Esophagus muscularis mucosa (tissue), 4 donors: Measurements from ENCODE around the gene POLE. TPM values are rescaled to one million over a fixed set of nuclear protein-coding genes. Genes with fewer than 3 reads are reported as not detected.
A peak's percentile ranks its signal among the peaks of the same experiment; 100 is the strongest.

Source experiments
- DNase-seq: peaks from one replicate; pipeline ENCODE4 v3.0.0-alpha.2; 2017; ENCODE audit errors: extremely low spot score
- H3K27ac ChIP-seq, 4 donors: fragments of 200-600 bp; sonication (generic); replicated peaks in 1 of 4; 1 replicate in 3 of 4; 2 replicates in 1 of 4; pipeline ENCODE4 v1.5.1; 2016 to 2019; ENCODE audit warnings: mild to moderate bottlenecking in 1 of 4
- H3K27me3 ChIP-seq, 4 donors: fragments of 200-600 bp; sonication (generic); one replicate each; pipeline versions ENCODE4 v1.5.1 to v1.6.0; 2016 to 2019
- H3K36me3 ChIP-seq, 4 donors: fragments of 200-600 bp; sonication (generic); one replicate each; pipeline ENCODE4 v1.5.1; 2016 to 2019
- H3K4me1 ChIP-seq, 4 donors: fragments of 200-600 bp; sonication (generic); one replicate each; pipeline ENCODE4 v1.5.1; 2016 to 2019
- H3K4me3 ChIP-seq, 4 donors: fragments of 200-600 bp; sonication (generic); 1 replicate in 2 of 4; 2 replicates in 2 of 4; pipeline ENCODE4 v1.5.1; 2016 to 2019; ENCODE audit warnings: mild to moderate bottlenecking in 4 of 4, moderate library complexity in 1 of 4
- H3K9me3 ChIP-seq, 4 donors: fragments of 200-600 bp; sonication (generic); 1 replicate in 3 of 4; 2 replicates in 1 of 4; pipeline ENCODE4 v1.5.1; 2016 to 2019
- EP300 ChIP-seq: sonication (generic); formaldehyde crosslinking; IDR thresholded peaks from one replicate; pipeline ENCODE4 v1.6.1; 2017; ENCODE audit warnings: antibody characterized with exemption
- POLR2A ChIP-seq: fragments of 450-650 bp; IDR thresholded peaks from one replicate; pipeline ENCODE4 v1.6.1; 2017; ENCODE audit warnings: antibody characterized with exemption, moderate library complexity, mild to moderate bottlenecking, low read depth
- POLR2AphosphoS5 ChIP-seq, 2 donors: sonication (generic); formaldehyde crosslinking; IDR thresholded peaks; one replicate each; pipeline ENCODE4 v1.6.1; 2017; ENCODE audit warnings: antibody characterized with exemption in 2 of 2
- WGBS: methylation state at CpG from one replicate; pipeline ENCODE4 v1.1.5; 2018; 5-methylcytosine and 5-hydroxymethylcytosine counted together
- intact Hi-C: fragments of 100-400 bp; cut with DNase I; formaldehyde crosslinking; loops from one replicate; pipeline ENCODE4 v1.15.1; 2023
- total RNA-seq, 4 donors: library from RNA; depleted of rRNA; stranded (reverse); fragments of >200 nt; gene quantifications; one replicate each; pipeline versions ENCODE4 v1.1.0 to v1.2.1, GENCODE V29; 2016
- TF ChIP-seq, protein P1 (sequence below), 3 experiments: fragments of 200-600 bp in 2 of 3; fragments of 450-650 bp in 1 of 3; sonication (generic) in 2 of 3; IDR thresholded peaks; one replicate each; pipeline ENCODE4 v1.5.1; 2017 to 2019; ENCODE audit warnings: antibody characterized with exemption in 3 of 3, mild to moderate bottlenecking in 2 of 3, moderate library complexity in 1 of 3

Gene POLE
- total RNA-seq, 4 donors from 2014 or later: 17.2 to 32.4 (median 24.8) TPM

GRCh38 chr12:132597333-132598316 is 89.5 kb downstream of the POLE start:
- Histone ChIP-seq H3K4me3 (peak overlapping the region in 3 of 4 donors; percentile 34 to 55 (median 47)), H3K9me3 (no peaks in the 10 kb centered on the region), H3K36me3 (no peaks in the 10 kb centered on the region), H3K27me3 (peaks cover 0 to 23% (median 5%) of the 10 kb centered on the region in 4 donors), H3K27ac (peak overlapping the region in 2 of 4 donors; percentile 51 to 71), H3K4me1 (peaks cover 24 to 45% (median 36%) of the 10 kb centered on the region in 4 donors)
- TF ChIP-seq POLR2AphosphoS5 (IDR thresholded peaks at IDR 0.05) (no peak), POLR2A (no peak), EP300 (no peak)
- TF ChIP-seq, protein P1, sequence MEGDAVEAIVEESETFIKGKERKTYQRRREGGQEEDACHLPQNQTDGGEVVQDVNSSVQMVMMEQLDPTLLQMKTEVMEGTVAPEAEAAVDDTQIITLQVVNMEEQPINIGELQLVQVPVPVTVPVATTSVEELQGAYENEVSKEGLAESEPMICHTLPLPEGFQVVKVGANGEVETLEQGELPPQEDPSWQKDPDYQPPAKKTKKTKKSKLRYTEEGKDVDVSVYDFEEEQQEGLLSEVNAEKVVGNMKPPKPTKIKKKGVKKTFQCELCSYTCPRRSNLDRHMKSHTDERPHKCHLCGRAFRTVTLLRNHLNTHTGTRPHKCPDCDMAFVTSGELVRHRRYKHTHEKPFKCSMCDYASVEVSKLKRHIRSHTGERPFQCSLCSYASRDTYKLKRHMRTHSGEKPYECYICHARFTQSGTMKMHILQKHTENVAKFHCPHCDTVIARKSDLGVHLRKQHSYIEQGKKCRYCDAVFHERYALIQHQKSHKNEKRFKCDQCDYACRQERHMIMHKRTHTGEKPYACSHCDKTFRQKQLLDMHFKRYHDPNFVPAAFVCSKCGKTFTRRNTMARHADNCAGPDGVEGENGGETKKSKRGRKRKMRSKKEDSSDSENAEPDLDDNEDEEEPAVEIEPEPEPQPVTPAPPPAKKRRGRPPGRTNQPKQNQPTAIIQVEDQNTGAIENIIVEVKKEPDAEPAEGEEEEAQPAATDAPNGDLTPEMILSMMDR (IDR thresholded peaks at IDR 0.05): no peak
- no peak for DNase-seq
- whole genome bisulfite sequencing: 5% methylated on average over 22 of the region's 58 CpGs
- intact Hi-C loops: no loop called here

- TF ChIP-seq POLR2AphosphoS5 (IDR thresholded peaks at IDR 0.05): no peak
- no peak for TF ChIP-seq EP300
- TF ChIP-seq, protein P1 (IDR thresholded peaks at IDR 0.05): no peak
- TF ChIP-seq POLR2A: no peak
- H3K4me3 ChIP-seq: no peak overlapping the region
- peaks cover 0 to 11% (median 3%) of the 10 kb centered on the region in 4 donors for H3K27me3 ChIP-seq
- H3K36me3 ChIP-seq: no peaks in the 10 kb centered on the region
- no peak overlapping the region for H3K27ac ChIP-seq
- WGBS: 88% methylated on average over 15 of the region's 18 CpGs
- DNase-seq: no peak
- no peaks in the 10 kb centered on the region for H3K9me3 ChIP-seq
- intact Hi-C loops: no loop called here
- H3K4me1 ChIP-seq: peaks cover 24 to 37% (median 29%) of the 10 kb centered on the region in 4 donors
These were observed 91.1 kb downstream of the POLE start for GRCh38 chr12:132596016-132596415.

- Histone ChIP-seq H3K27me3 (peaks cover 0 to 6% (median 0%) of the 10 kb centered on the region in 4 donors), H3K4me3 (no peak overlapping the region), H3K9me3 (no peaks in the 10 kb centered on the region), H3K36me3 (no peaks in the 10 kb centered on the region), H3K4me1 (peaks cover 18 to 29% (median 21%) of the 10 kb centered on the region in 4 donors), H3K27ac (no peak overlapping the region)
- TF ChIP-seq, protein P1 (IDR thresholded peaks at IDR 0.05): no peak
- TF ChIP-seq POLR2AphosphoS5 (IDR thresholded peaks at IDR 0.05) (no peak), EP300 (no peak), POLR2A (no peak)
- WGBS: 80% methylated on average over 11 of the region's 11 CpGs
- DNase-seq: no peak
- intact Hi-C loops: no loop called here
These were observed 92.0 kb downstream of the POLE start for GRCh38 chr12:132595183-132595582.

GRCh38 chr12:132593938-132594358 is 93.2 kb downstream of the POLE start:
- TF ChIP-seq EP300 (no peak), POLR2A (no peak), POLR2AphosphoS5 (IDR thresholded peaks at IDR 0.05) (peak in 1 of 2 donors; percentile 49)
- TF ChIP-seq, protein P1 (IDR thresholded peaks at IDR 0.05): no peak
- Histone ChIP-seq H3K4me3 (peak overlapping the region in 2 of 4 donors; percentile 25 to 29), H3K36me3 (no peaks in the 10 kb centered on the region), H3K9me3 (no peaks in the 10 kb centered on the region), H3K27me3 (peaks cover 0 to 6% (median 0%) of the 10 kb centered on the region in 4 donors), H3K4me1 (peaks cover 13 to 23% (median 19%) of the 10 kb centered on the region in 4 donors), H3K27ac (no peak overlapping the region)
- intact Hi-C loops: no loop called here
- 22% methylated on average over 11 of the region's 11 CpGs for WGBS
- no peak for DNase-seq
